GM12878 (cell line): Measurements from ENCODE around the gene CCDC181. TPM values are rescaled to one million over a fixed set of nuclear protein-coding genes. Genes with fewer than 3 reads are reported as not detected.

Experiments used
- ATAC-seq: fragments of 200-7000 bp; cut with Tn5 transposase; 3 replicates; pipeline ENCODE4 v1.9.1; 2020; ENCODE audit warnings: mild to moderate bottlenecking, moderate library complexity
- BruUV-seq: library from RNA; stranded (reverse); fragments of 400-500 nt; replicated peaks from 2 replicates; lab custom pipeline; 2021; lab: Mats Ljungman, UMichigan
- CTCF ChIA-PET: fragments of 300-600 bp; sonication (Branson Sonifier 250); formaldehyde crosslinking; extraction: SDS; loops from one replicate; lab custom pipeline; 2021; ENCODE audit warnings: inconsistent platforms; lab: Yijun Ruan, JAX
- POLR2A ChIA-PET: fragments of 350-600 bp; formaldehyde crosslinking; extraction: SDS; loops from one replicate; lab custom pipeline; 2021; ENCODE audit warnings: inconsistent platforms; lab: Charles Lee
- RAD21 ChIA-PET: fragments of 300-600 bp; sonication (Branson Sonifier 250); formaldehyde crosslinking; loops from one replicate; lab custom pipeline; 2023; ENCODE audit warnings: antibody characterized with exemption; ENCODE audit not compliant: unreplicated experiment; lab: Charles Lee
- SMC1A ChIA-PET: fragments of 300-600 bp; sonication (Branson Sonifier 250); formaldehyde crosslinking; loops from one replicate; lab custom pipeline; 2023; ENCODE audit not compliant: unreplicated experiment, uncharacterized antibody; lab: Charles Lee
- DNase-seq: peaks from one replicate; pipeline ENCODE4 v3.0.0-alpha.2; 2011; ENCODE audit warnings: low read depth, low spot score
- FAIRE-seq: peaks from 3 replicates; lab custom pipeline; 2011; peaks lifted over from hg19 to GRCh38; lab: Jason Lieb, UNC
- H2AFZ ChIP-seq: 2 replicates; pipeline ENCODE4 v1.6.0; 2011; ENCODE audit warnings: low read depth, low read length, control low read depth; ENCODE audit not compliant: control insufficient read depth
- H3K27ac ChIP-seq: 2 replicates; pipeline ENCODE4 v1.5.1; 2011; ENCODE audit warnings: control low read depth; ENCODE audit not compliant: control insufficient read depth, insufficient read depth
- H3K27me3 ChIP-seq, 2 experiments: replicated peaks in 1 of 2; 2 replicates each; pipeline versions ENCODE4 v1.6.0 to v1.6.1; 2011; ENCODE audit warnings: low read length in 1 of 2; ENCODE audit not compliant: control insufficient read depth in 2 of 2, insufficient read depth in 2 of 2
- H3K36me3 ChIP-seq, 2 experiments: 2 replicates each; pipeline ENCODE4 v1.5.1; 2011; ENCODE audit warnings: low read length in 1 of 2; ENCODE audit not compliant: control insufficient read depth in 2 of 2, insufficient read depth in 2 of 2
- H3K4me1 ChIP-seq: 2 replicates; pipeline ENCODE4 v1.6.1; 2011; ENCODE audit warnings: mild to moderate bottlenecking, low read length, moderate library complexity, mixed read lengths; ENCODE audit not compliant: control insufficient read depth, insufficient read depth
- H3K4me2 ChIP-seq: 2 replicates; pipeline ENCODE4 v1.6.0; 2011; ENCODE audit warnings: control low read depth; ENCODE audit not compliant: control insufficient read depth, insufficient read depth
- H3K4me3 ChIP-seq: fragments of 200-600 bp; sonication (generic); 2 replicates; pipeline ENCODE4 v1.5.1; 2016
- H3K79me2 ChIP-seq: 2 replicates; pipeline ENCODE4 v1.6.0; 2011; ENCODE audit warnings: low read length; ENCODE audit not compliant: control insufficient read depth, insufficient read depth
- H3K9ac ChIP-seq: 2 replicates; pipeline ENCODE4 v1.8.0; 2011; ENCODE audit warnings: low read length, control low read depth, mixed read lengths; ENCODE audit not compliant: control insufficient read depth, insufficient read depth
- H3K9me3 ChIP-seq: replicated peaks from 3 replicates; pipeline ENCODE4 v1.5.1; 2011; ENCODE audit warnings: mild to moderate bottlenecking, low read length; ENCODE audit not compliant: control insufficient read depth, insufficient read depth
- H4K20me1 ChIP-seq: 2 replicates; pipeline ENCODE4 v1.6.0; 2011; ENCODE audit not compliant: control insufficient read depth, insufficient read depth
- EZH2 ChIP-seq: IDR thresholded peaks from 2 replicates; pipeline ENCODE4 v1.6.1; 2012; ENCODE audit warnings: low read depth, mild to moderate bottlenecking, control low read depth, inconsistent platforms, low read length, borderline replicate concordance; ENCODE audit not compliant: control insufficient read depth
- FOXM1 ChIP-seq: IDR thresholded peaks from 2 replicates; pipeline ENCODE4 v1.6.1; 2012; ENCODE audit warnings: low read depth, mild to moderate bottlenecking, inconsistent platforms, low read length, moderate library complexity
- HDAC6 ChIP-seq: fragments of 200-600 bp; sonication (generic); IDR thresholded peaks from one replicate; pipeline ENCODE4 v1.8.0; 2017; ENCODE audit warnings: antibody characterized with exemption; ENCODE audit not compliant: unreplicated experiment
- KAT2A ChIP-seq: conservative IDR thresholded peaks from 2 replicates; pipeline ENCODE4 v1.6.1; 2011; ENCODE audit warnings: low read depth, low read length; ENCODE audit not compliant: control insufficient read depth
- NFXL1 ChIP-seq: fragments of 450-650 bp; IDR thresholded peaks from 2 replicates; pipeline ENCODE4 v1.6.1; 2017; ENCODE audit warnings: antibody characterized with exemption, mild to moderate bottlenecking, borderline replicate concordance
- NFYA ChIP-seq: IDR thresholded peaks from 2 replicates; pipeline ENCODE4 v1.6.1; 2011; ENCODE audit warnings: low read depth, mild to moderate bottlenecking, low read length, improper control_type of control experiment, borderline replicate concordance
- RELB ChIP-seq: fragments of 450-650 bp; IDR thresholded peaks from 2 replicates; pipeline ENCODE4 v1.6.1; 2017; ENCODE audit warnings: low read depth, mild to moderate bottlenecking, moderate library complexity
- TBL1XR1 ChIP-seq: IDR thresholded peaks from 2 replicates; pipeline ENCODE4 v1.6.1; 2012; ENCODE audit warnings: low read depth, low read length, improper control_type of control experiment
- TCF12 ChIP-seq: IDR thresholded peaks from 2 replicates; pipeline ENCODE4 v1.6.1; 2011; ENCODE audit warnings: low read depth, mild to moderate bottlenecking, low read length
- USF1 ChIP-seq: IDR thresholded peaks from 2 replicates; pipeline ENCODE4 v1.6.1; 2011; ENCODE audit warnings: borderline replicate concordance, low read depth, mild to moderate bottlenecking, moderate library complexity, mixed read lengths, low read length; ENCODE audit not compliant: insufficient read depth; ENCODE audit errors: extremely low read length
- WGBS: methylation state at CpG from one replicate; pipeline ENCODE4 v1.1.6; 2016; ENCODE audit warnings: low lambda C conversion rate; ENCODE audit not compliant: insufficient replicate concordance, insufficient coverage; ENCODE audit errors: missing lambda C conversion rate; 5-methylcytosine and 5-hydroxymethylcytosine counted together
- in situ Hi-C: fragments of 300-500 bp; cut with MboI; formaldehyde crosslinking; loops from 9 replicates; pipeline ENCODE4 v1.14.3; 2018; ENCODE audit warnings: mixed read lengths
- intact Hi-C: fragments of 100-400 bp; cut with micrococcal nuclease; formaldehyde crosslinking; loops from one replicate; pipeline ENCODE4 v1.14.2; 2022; ENCODE audit not compliant: unreplicated experiment
- polyA plus RNA-seq, 11 experiments: library from polyadenylated mRNA; depleted of rRNA in 4 of 11; unstranded in 6 of 11; stranded (reverse) in 5 of 11; fragments of >200 nt; fragmentation: Nextera tagmentation in 4 of 11; fragmentation: Illumina TruSeq in 1 of 11; extraction: Ambion mirVana in 4 of 11; extraction: Trizol in 1 of 11; gene quantifications; 1 replicate in 1 of 11; 2 replicates in 10 of 11; pipeline versions ENCODE4 v1.2.1 to v1.2.3, GENCODE V29; 2011 to 2016; ENCODE audit warnings: inconsistent platforms in 2 of 11, missing spikeins in 2 of 11, low read depth in 1 of 11
- total RNA-seq, 4 experiments: library from RNA; depleted of rRNA in 3 of 4; stranded (reverse); fragments of >200 nt in 3 of 4; fragmentation: Illumina TruSeq in 1 of 4; extraction: Trizol in 1 of 4; gene quantifications; 2 replicates each; pipeline versions ENCODE4 v1.2.1 to v1.2.3, GENCODE V29; 2013 to 2021
- TF ChIP-seq, protein P1 (sequence below): fragments of 450-650 bp; IDR thresholded peaks from 2 replicates; pipeline ENCODE4 v1.6.1; 2017; ENCODE audit warnings: antibody characterized with exemption, mild to moderate bottlenecking, moderate library complexity

The CCDC181 gene
- total and polyA plus RNA-seq, 10 of the 15 experiments (the other 5 are each of a cell fraction or from before 2014, with no cell fraction given): not detected

GRCh38 chr1:169472738-169473137 lies 45.5 kb upstream of the CCDC181 start:
- DNase-seq (no peak), ATAC-seq (no peak), FAIRE-seq (no peak)
- Histone ChIP-seq H2AFZ (no peak overlapping the region), H3K9me3 (no peaks in the 10 kb centered on the region), H4K20me1 (no peaks in the 10 kb centered on the region), H3K79me2 (no peaks in the 10 kb centered on the region), H3K27ac (no peak overlapping the region), H3K4me1 (no peaks in the 10 kb centered on the region), H3K9ac (no peak overlapping the region), H3K4me3 (no peak overlapping the region), H3K4me2 (no peak overlapping the region), H3K27me3 (no peaks in the 10 kb centered on the region), H3K36me3 (peaks cover 1% of the 10 kb centered on the region in 2 experiments; a peak in 1 of 4 replicates)
- no peak for TF ChIP-seq FOXM1
- TF ChIP-seq NFXL1: no peak
- TF ChIP-seq RELB: no peak
- TF ChIP-seq, protein P1, sequence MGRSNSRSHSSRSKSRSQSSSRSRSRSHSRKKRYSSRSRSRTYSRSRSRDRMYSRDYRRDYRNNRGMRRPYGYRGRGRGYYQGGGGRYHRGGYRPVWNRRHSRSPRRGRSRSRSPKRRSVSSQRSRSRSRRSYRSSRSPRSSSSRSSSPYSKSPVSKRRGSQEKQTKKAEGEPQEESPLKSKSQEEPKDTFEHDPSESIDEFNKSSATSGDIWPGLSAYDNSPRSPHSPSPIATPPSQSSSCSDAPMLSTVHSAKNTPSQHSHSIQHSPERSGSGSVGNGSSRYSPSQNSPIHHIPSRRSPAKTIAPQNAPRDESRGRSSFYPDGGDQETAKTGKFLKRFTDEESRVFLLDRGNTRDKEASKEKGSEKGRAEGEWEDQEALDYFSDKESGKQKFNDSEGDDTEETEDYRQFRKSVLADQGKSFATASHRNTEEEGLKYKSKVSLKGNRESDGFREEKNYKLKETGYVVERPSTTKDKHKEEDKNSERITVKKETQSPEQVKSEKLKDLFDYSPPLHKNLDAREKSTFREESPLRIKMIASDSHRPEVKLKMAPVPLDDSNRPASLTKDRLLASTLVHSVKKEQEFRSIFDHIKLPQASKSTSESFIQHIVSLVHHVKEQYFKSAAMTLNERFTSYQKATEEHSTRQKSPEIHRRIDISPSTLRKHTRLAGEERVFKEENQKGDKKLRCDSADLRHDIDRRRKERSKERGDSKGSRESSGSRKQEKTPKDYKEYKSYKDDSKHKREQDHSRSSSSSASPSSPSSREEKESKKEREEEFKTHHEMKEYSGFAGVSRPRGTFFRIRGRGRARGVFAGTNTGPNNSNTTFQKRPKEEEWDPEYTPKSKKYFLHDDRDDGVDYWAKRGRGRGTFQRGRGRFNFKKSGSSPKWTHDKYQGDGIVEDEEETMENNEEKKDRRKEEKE: no peak
- no peak for TF ChIP-seq NFYA
- TF ChIP-seq TBL1XR1: no peak
- no peak for TF ChIP-seq USF1
- no peak for TF ChIP-seq HDAC6
- no peak for TF ChIP-seq EZH2
- no peak for TF ChIP-seq KAT2A
- no peak for TF ChIP-seq TCF12
- CTCF ChIA-PET: interaction anchor here (0.6 to 1.1 kb wide), 2 partner anchors 10 to 338 kb away, joined by 3 to 4 read pairs; no protein-coding TSS in a partner anchor
- in situ Hi-C loops (loop anchor here (5.0 kb wide), 1 partner anchor 75 kb away; no protein-coding TSS in a partner anchor), intact Hi-C loops (no loop called here)
- no TSS peak for BruUV-seq
- RAD21 ChIA-PET: interaction anchor here (1.0 kb wide), 1 partner anchor 74 kb away, joined by 3 read pairs; no protein-coding TSS in a partner anchor
- SMC1A ChIA-PET: interaction anchor here (1.0 to 1.8 kb wide), 4 partner anchors 10 to 1029 kb away, joined by 3 to 6 read pairs (median 3); no protein-coding TSS in a partner anchor
- 97% methylated on average over 3 of the region's 3 CpGs for WGBS
- POLR2A ChIA-PET: no interaction called here
